BLaER1 (cell line): ENCODE results near the gene TMEM215.

Experiments used
- H3K27ac ChIP-seq: shearing (Covaris generic); formaldehyde crosslinking; 2 replicates; pipeline ENCODE4 v1.8.1; 2022
- H3K27me3 ChIP-seq: shearing (Covaris generic); formaldehyde crosslinking; 2 replicates; pipeline ENCODE4 v1.8.1; 2022
- H3K36me3 ChIP-seq: shearing (Covaris generic); formaldehyde crosslinking; 2 replicates; pipeline ENCODE4 v1.8.1; 2022
- H3K4me1 ChIP-seq: shearing (Covaris generic); formaldehyde crosslinking; 2 replicates; pipeline ENCODE4 v1.8.1; 2022
- H3K4me2 ChIP-seq: shearing (Covaris generic); formaldehyde crosslinking; 2 replicates; pipeline ENCODE4 v1.8.1; 2022
- H3K4me3 ChIP-seq: shearing (Covaris generic); formaldehyde crosslinking; 2 replicates; pipeline ENCODE4 v1.8.1; 2022
- H3K9ac ChIP-seq: shearing (Covaris generic); formaldehyde crosslinking; 2 replicates; pipeline ENCODE4 v1.8.1; 2022
- H3K9me3 ChIP-seq: shearing (Covaris generic); formaldehyde crosslinking; 2 replicates; pipeline ENCODE4 v1.8.1; 2022
- H4K20me1 ChIP-seq: shearing (Covaris generic); formaldehyde crosslinking; 2 replicates; pipeline ENCODE4 v1.8.1; 2022
- Cebpa-rat ChIP-seq: shearing (Covaris generic); IDR thresholded peaks from 2 replicates; pipeline ENCODE4 v1.8.1; 2022

The TMEM215 gene

DNA sequence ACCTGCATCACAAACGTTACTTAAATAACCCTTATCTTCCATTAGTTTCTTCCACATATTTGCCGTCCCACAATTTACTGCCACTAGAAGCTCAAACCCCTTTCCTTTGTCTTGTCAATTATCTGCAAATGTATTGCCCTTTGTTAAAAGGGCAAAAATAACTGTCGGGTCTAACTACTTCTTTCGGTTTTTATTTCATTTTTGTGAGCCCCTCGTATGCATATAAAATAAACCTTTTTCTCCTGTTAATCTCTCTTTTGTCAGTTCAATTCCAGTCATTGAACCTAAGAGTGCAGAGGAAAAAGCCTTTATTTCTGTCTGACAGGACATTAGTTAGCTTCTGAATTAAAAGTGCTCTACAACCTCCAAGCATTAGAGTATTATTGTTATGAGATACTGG, 45.5 kb downstream of the TMEM215 start:
- no peaks in the 10 kb centered on the region for H3K9me3 ChIP-seq
- H3K27ac ChIP-seq, result no peak overlapping the region
- no peaks in the 10 kb centered on the region for H3K36me3 ChIP-seq
- H3K9ac ChIP-seq, result no peak overlapping the region
- no peaks in the 10 kb centered on the region for H3K27me3 ChIP-seq
- TF ChIP-seq Cebpa-rat, result no peak
- no peaks in the 10 kb centered on the region for H3K4me1 ChIP-seq
- H4K20me1 ChIP-seq, result no peaks in the 10 kb centered on the region
- no peak overlapping the region for H3K4me3 ChIP-seq
- H3K4me2 ChIP-seq, result no peak overlapping the region

- TF ChIP-seq Cebpa-rat, result no peak
- Histone ChIP-seq H3K9ac (no peak overlapping the region), H3K27me3 (no peaks in the 10 kb centered on the region), H3K36me3 (no peaks in the 10 kb centered on the region), H3K4me1 (no peaks in the 10 kb centered on the region), H4K20me1 (no peaks in the 10 kb centered on the region), H3K27ac (no peak overlapping the region), H3K9me3 (no peaks in the 10 kb centered on the region), H3K4me3 (no peak overlapping the region), H3K4me2 (no peak overlapping the region)
These were observed 49.0 kb downstream of the TMEM215 start for GRCh38 chr9:32832346-32832745.
